ENCODE data around the gene LRRC8A.

LRRC8A gene

DNA sequence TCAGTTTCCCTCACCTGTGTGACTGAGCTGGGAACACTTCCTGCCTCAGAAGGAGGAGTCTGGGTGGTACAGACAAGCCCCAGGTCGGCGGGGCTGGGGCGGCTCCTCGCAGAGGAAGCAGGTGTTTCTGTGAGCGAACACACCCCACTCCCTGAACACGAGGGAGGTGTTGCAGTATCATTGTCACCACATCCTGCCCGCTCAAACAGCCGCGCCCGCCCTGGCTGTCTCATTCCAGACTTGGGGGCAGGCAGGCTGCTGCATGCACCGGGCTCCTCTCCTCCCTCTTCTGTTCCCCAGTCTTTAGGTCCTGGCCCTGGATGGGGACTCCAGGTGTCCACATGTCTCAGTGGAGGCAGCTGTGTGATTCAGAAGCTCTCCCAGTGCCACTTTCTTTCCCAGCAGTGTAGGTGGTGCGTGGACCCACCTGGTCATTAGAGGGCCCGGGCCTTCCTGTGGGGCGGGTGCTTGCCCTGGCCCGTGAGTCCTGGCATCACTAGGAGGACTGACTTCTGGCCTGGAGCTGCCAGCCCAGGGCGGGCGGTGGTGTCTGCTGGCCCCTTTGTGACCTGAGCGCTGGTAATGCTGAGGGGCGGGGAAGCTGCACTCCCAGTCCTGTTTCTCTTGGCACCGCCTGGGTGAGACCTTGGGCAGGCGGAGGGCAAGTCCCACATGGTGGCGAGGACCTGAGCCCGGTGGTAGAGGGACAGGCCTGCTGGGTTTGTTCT is 20.6 kb downstream of the LRRC8A start:
- DNase-seq, result peak; percentile 76

DNA sequence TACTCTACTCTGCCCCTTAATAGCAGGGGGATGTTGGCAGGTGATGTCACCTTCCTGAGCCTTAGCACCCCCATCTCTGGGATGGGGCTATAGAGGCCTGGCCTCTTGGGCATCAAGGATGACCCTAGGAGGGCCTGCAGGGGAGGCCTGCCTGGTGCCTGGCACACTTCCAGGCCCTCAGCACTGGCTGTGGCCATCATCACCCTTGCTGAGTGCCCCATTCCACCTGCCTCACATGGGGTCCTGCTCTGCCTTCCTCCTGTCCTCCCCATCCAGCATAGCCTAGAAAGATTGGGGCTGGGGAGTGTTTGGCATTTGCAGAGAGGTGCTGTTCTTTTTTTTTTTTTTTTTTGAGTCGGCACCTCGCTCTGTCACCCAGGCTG is 21.1 kb downstream of the LRRC8A start:
- no peak for DNase-seq

DNA sequence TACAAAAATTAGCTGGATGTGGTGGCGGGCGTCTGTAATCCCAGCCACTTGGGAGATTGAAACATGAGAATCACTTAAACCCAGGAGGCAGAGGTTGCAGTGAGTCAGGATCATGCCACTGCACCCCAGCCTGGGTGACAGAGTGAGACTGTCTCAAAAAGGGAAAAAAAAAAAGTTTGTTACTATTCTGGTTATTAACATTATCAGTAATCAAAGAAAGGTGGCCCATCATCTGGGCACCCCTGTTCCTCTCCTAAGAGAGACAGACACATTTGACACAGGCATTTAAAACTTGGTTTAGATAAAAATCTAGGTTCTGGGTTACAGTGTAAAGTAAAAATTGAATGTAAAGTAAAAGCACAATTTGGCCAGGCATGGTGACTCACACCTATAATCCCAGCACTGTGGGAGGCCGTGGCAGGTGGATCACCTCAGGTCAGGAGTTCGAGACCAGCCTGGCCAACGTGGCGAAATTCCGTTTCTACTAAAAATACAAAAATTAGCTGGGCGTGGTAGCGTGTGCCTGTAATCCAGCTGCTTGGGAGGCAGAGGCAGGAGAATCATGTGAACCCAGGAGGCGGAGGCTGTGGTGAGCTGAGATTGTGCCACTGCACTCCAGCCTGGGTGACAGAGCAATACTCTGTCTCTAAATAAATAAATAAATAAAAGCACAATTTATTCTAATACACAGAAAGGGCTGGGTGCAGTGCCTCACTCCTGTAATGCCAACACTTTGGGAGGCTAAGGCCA is 22.1 kb downstream of the LRRC8A start:
- no peak for DNase-seq

DNA sequence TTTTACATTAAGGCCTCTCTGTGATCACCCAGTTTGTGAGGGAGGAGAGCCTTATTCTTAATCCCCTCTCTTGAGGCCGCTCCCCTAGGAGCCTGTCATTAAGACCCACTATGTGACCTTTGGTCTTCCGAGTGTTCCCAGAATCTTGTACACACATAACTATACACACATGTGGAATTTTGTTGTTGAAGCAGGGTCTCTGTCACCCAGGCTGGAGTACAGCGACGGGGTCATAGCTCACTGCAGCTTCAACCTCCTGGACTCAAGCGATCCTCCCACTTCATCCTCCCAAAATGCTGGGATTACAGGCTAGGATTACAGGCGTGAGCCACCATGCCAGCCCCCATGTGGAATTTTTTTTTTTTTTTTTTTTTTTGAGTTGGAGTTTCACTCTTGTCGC is 24.0 kb downstream of the LRRC8A start:
- DNase-seq, result no peak

DNA sequence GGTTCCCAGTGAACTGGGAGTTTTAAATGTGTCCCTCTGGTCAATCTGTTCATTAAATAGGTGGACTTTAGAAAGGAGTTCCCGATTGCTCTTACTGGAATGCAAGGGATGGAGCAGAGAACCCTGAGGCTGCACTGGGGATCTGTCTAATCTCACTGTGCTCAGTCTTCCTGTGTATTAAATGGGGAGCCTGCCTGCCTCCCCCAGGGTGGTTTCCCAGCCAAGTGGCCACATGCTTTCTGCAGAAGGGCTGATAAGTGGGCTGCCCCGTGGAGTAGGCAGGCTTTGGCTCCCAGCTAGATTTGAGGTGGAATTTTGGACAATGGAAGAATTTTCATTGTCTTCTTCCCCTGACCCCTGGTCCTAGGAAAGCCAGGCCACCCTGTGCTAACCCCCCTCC is 24.8 kb downstream of the LRRC8A start:
- DNase-seq, result no peak

DNA sequence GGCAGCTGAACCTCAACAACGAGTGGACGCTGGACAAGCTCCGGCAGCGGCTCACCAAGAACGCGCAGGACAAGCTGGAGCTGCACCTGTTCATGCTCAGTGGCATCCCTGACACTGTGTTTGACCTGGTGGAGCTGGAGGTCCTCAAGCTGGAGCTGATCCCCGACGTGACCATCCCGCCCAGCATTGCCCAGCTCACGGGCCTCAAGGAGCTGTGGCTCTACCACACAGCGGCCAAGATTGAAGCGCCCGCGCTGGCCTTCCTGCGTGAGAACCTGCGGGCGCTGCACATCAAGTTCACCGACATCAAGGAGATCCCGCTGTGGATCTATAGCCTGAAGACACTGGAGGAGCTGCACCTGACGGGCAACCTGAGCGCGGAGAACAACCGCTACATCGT is 26.4 kb downstream of the LRRC8A start:
- DNase-seq, result no peak

DNA sequence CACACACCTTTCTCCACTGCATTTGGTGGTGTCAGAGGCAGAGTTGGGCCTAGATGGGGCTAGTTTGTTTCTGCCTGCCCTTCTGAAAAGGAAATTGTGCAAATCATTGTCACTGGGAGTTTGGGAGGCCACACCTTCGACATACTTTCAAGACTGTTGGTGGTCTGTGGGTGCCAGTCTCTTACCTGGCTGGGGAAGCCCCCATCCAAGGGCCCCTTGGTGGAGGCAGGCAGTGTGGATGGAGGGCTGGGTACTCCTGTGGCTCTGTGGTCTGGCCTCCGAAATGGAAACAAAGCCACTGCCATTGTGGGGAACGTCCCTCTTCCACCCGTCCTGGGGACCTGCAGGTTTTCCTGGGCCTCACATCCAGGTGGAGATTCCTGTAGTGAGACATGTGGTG is 27.9 kb downstream of the LRRC8A start:
- DNase-seq, result no peak

DNA sequence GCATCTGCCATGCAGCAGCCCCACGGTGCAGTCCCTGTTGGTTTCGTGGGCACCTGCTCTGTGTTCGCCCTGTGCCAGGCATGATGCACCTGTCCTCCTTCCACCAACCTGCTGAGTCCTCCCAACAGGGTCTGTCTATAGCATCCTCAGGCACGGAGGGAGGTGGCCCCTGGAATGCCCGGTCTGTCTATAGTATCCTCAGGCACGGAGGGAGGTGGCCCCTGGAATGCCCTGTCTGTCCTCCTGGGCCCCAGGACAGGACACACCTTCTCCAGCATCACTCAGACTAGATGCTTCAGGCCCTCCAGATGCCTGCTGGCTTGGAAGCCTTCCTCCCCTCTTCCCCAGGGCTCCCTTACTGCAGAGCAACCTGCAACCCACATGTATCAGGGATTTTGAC is 29.0 kb downstream of the LRRC8A start:
- no peak for DNase-seq

DNA sequence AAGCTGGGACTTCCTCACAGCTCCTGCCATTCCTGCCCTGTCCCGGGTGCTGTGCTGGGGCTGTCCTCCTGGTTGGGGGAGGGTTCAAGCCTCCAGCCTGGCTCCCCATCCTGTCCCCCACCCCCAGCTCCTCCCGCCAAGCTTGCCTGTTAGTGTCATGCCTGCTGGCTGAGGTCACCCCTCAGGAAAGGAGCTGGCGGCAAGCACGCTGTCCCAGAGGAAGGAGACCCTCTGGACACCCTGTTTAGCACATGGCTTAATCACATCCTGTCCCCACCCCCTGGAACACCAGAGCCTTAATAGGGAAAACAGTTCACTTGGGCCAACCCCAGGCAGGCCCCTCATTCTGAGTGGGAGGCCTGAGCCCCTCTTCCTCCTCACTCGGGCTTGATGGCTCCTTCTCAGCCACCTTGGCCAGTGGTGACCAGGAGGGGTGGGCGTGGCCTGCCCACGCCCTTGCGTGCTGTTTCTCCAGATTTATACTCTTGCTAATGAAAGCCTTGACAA is 29.6 kb downstream of the LRRC8A start:
- no peak for DNase-seq

DNA sequence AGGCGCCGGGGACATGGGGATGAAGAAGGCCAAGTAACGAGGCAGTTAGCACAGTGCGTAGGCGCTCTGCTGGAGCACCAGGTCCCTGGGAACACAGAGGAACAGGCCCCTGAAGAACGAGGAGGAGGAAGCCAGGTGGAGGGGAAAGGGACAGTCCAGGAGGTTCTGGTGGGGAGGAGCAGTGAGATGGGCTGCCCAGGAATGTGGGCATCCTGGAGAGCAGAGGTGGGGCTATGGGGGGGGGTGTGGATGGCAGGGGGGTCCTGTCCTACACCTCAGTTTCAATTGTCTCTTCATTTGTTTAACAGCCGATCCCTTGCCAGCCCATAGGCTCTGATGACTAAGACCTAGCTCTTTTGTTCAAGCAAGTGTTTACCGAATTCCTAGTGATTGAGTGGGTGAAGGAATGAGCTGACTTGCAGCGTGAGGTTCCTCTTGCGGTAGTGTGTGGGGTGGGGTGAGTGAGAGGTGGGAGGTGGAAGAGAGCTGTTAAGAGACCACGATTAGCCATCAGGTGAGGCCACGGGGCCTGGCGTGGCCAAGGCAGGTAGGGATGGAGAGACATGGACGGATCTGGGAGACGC is 30.4 kb downstream of the LRRC8A start:
- DNase-seq, result no peak

DNA sequence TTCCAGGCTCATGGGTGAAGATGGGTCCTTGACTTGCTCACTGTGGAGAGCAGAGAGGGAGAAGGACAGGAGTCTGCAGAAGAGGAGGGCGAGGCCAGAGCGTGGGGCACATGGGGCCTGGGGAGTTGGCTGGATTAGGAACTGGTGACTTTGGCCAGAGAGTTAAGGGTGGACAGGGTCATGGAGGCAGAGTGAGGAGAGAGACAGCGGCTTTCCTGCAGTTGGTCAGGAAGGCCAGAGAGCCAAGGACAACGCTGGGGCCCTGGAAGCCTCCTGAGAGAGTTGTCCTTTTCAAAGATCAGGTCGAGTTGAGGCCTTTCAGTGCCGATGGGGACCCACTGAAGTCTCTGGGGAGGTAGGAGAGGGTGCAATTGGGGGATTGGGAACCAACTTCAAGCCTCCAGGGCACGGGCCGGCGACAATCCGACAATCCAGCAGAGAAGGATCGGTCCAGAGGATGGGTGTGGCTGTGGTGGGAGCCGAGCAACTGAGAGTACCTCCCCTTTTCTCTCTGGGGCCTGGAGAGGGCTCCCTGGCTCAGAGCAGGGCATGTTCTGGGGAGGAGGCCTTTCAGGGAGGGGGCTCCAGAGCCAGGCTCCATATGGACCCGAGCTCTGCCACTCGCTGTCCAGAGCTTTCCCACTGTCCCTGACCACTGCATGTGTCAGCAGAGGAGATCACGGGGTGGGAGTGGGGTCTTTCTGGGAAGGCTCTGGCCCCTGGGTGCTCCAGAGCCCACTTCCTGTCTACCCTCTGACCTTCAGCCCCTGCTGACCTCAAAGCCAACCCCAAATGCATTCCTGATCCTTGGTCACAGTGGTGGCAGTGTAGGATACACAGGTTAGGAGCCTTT is 31.3 kb downstream of the LRRC8A start:
- no peak for DNase-seq

DNA sequence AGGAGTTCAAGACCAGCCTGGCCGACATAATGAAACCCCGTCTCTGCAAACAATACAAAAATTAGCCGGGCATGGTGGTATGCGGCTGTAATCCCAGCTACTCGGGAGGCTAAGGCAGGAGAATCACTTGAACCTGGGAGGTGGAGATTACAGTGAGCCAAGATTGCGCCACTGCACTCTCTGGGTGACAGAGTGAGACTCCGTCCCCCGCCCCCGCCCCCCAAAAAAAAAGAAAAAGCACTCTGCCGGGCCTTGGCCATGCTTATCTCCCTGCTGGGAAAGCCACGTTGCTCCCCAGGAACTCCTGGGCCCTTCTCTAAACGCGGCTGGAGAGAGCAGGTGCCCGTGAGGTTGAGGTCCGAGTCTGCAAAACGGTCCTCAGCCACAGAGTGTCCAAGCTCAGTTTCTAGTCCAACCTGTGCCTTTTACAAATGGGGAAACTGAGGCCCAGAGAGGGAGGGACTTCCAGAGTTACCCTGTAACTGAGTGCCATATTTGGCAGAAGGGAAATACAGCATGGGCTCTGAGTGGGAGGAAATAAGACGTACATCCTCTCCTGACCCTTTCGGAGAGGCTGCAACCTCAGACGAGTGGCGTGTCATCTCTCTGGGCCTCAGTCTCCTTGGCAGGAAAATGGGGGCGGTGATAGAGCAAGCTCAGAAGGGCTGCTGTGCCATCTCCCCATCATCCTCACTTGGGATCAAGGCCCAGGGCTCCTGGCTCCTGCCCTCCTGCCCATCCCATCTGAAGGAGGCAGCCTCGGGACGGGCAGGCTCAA is 32.3 kb downstream of the LRRC8A start:
- no peak for DNase-seq

DNA sequence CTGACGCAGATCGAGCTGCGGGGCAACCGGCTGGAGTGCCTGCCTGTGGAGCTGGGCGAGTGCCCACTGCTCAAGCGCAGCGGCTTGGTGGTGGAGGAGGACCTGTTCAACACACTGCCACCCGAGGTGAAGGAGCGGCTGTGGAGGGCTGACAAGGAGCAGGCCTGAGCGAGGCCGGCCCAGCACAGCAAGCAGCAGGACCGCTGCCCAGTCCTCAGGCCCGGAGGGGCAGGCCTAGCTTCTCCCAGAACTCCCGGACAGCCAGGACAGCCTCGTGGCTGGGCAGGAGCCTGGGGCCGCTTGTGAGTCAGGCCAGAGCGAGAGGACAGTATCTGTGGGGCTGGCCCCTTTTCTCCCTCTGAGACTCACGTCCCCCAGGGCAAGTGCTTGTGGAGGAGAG is 34.3 kb downstream of the LRRC8A start:
- DNase-seq, result no peak

DNA sequence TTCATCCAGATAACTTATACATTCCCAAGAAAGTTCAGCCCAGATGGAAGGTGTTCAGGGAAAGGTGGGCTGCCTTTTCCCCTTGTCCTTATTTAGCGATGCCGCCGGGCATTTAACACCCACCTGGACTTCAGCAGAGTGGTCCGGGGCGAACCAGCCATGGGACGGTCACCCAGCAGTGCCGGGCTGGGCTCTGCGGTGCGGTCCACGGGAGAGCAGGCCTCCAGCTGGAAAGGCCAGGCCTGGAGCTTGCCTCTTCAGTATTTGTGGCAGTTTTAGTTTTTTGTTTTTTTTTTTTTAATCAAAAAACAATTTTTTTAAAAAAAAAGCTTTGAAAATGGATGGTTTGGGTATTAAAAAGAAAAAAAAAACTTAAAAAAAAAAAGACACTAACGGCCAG is 34.8 kb downstream of the LRRC8A start:
- no peak for DNase-seq

DNA sequence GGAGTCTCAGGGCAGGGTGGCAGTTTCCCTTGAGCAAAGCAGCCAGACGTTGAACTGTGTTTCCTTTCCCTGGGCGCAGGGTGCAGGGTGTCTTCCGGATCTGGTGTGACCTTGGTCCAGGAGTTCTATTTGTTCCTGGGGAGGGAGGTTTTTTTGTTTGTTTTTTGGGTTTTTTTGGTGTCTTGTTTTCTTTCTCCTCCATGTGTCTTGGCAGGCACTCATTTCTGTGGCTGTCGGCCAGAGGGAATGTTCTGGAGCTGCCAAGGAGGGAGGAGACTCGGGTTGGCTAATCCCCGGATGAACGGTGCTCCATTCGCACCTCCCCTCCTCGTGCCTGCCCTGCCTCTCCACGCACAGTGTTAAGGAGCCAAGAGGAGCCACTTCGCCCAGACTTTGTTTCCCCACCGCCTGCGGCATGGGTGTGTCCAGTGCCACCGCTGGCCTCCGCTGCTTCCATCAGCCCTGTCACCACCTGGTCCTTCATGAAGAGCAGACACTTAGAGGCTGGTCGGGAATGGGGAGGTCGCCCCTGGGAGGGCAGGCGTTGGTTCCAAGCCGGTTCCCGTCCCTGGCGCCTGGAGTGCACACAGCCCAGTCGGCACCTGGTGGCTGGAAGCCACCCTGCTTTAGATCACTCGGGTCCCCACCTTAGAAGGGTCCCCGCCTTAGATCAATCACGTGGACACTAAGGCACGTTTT is 35.4 kb downstream of the LRRC8A start:
- DNase-seq, result no peak

DNA sequence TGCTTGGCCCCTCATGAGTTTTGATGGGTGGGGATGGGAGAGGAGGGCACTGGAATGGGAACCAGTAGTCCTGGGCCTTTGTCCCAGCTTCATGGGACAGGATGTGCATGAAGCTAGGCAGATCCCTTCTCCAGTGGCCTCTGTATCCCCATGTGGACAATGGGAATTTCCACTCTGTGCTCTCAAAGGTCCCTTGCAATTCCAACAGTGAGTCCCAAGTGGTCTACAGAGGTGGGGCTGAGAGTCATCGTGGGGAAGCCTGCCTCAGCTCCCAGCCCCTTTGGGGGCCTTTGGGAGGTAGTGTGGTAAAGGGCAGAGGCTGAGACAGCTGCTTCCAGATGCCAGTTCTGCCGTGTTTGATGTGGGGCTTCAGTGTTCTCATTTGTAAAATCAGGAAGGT is 37.0 kb downstream of the LRRC8A start:
- DNase-seq, result no peak

DNA sequence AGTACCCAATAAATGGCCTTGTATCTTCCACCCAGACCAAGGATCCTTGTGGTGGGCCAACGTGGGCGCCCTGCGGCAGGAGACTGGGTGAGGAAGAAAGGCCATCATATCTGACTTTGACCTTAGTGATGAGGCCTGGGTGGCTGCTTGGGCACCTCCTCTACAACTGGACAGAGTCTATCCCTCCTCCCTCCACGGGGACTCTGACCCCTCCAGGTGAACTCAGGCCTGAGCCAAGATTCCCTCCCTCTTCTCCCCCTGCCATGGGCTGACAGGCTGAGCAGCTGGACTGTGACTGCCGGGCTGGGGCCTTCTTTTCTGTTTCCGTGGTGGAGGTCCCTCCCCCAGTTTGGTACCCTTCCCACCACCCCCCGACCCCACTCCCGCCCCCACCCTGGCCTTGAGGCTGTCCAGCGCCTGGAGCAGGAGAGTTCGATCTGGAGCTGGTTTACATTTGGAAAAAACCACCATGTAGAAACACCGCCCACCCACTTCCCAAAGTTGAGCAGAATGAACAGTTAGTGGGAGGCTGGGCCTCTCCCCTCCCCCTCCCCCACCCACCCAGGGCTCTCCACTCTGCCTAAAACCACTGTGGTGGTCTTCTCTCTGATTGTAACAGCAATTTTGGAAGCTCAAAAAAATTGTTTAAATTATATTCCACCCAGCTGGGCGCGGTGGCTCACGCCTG is 37.6 kb downstream of the LRRC8A start:
- no peak for DNase-seq

DNA sequence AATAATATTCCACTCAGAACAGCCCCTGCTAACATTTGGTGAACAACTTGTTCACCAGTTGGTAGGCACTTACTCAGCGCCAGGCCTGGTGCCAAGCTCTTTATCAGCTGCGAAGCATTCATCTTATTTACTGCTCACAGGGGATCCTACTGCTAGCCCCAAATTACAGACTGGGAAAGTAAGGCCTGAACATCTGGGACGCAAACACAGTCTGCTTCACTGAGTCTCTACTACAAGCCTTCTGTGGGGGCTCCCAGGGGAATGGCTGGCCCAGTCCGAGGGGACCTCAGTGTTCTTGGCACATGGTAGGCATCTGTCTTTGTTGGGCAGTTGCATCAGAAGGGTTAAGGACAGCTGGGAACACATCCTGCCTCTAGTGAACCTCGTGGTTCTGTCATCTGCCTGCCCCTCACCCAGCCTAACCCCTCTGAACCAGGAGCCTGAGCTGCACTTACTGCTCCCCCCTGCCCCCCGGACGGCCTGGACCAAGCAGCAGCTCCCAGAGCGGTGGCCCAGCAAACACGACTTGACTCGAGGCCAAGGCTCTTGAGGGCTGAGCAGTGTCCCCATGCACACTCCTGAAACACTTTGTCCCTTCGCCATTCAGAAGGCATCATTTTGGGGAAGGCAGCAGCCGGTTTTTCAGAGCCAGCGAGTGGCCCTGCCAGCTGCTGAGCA is 38.6 kb downstream of the LRRC8A start, which contains the start of gene PHYHD1:
PHYHD1 (plus strand) TSS at position 602 of the 678 bp plus-strand sequence. CDS start 1,342 bp downstream, outside the sequence.
- DNase-seq, result no peak

DNA sequence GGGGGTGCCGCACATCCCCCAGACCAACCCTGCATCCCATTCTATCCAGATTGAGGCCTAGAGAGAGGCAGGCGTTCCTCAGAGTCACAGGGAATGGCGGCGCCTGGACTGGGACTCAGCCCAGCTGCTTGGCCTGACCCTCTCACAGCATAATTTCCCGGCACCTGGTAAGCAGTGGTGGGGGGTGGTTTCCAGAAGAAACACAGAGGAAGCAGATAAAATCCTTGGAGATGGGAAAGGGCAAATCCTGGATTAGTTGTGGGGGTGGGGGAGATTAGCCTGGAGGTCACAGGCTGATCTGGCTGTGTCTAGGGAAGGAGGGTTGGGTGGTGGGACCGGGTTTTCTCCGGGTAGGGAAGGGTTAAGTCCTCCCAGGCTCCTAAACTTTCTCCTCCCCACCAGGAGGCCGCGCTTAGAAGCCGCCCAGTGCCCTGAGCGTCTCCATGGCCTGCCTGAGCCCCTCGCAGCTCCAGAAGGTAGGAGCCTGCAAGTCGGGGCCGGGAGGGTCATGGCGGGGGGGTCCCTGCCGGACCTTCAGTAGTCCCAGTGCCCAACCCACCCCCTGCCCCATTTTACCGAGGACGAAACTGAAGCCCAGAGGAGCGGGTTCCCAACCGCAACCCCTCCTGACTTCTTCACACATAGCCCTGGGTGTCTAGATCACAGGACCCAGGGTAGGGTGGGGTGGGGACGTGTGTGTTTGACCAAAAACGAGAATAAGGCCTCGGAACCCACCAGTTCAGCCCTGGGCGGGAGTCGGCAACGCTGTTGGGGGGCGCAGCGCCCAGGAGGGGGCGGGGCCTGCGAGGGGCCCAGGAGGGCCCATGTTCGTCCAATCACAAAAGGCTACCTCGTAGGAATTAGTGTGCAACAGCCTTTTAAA is 40.2 kb downstream of the LRRC8A start:
- no peak for DNase-seq

Measured in activated CD4-positive, CD25-positive, alpha-beta regulatory T cell treated with anti-CD3 and anti-CD28 coated beads, Interleukin-2, amount 50 U/mL, for 72 hours (primary cell).